Lower leg skin (tissue), 4 donors: ENCODE measurements around the gene AP1M2. TPM values are rescaled to one million over a fixed set of nuclear protein-coding genes. Genes with fewer than 3 reads are reported as not detected.

Experiments
- DNase-seq, 2 donors: peaks; one replicate each; pipeline ENCODE4 v3.0.0-alpha.2; 2019; ENCODE audit warnings: low spot score in 2 of 2
- H3K4me3 ChIP-seq: fragments of 200-600 bp; sonication (generic); 2 replicates; pipeline ENCODE4 v1.5.1; 2017; ENCODE audit warnings: mild to moderate bottlenecking, low read depth; ENCODE audit not compliant: poor library complexity, severe bottlenecking
- POLR2A ChIP-seq, 2 donors: fragments of 450-650 bp; IDR thresholded peaks; one replicate each; pipeline ENCODE4 v1.6.1; 2016 to 2017; ENCODE audit warnings: antibody characterized with exemption in 2 of 2, mild to moderate bottlenecking in 1 of 2, moderate library complexity in 1 of 2
- WGBS, 2 donors: methylation state at CpG; one replicate each; pipeline ENCODE4 v1.1.5; 2018; 5-methylcytosine and 5-hydroxymethylcytosine counted together
- intact Hi-C: fragments of 100-400 bp; cut with DNase I; formaldehyde crosslinking; loops from one replicate; pipeline ENCODE4 v1.15.0; 2023; ENCODE audit warnings: low total_unique reads
- total RNA-seq, 4 donors: library from RNA; depleted of rRNA; stranded (reverse); fragments of >200 nt; gene quantifications; one replicate each; pipeline ENCODE4 v1.1.0, GENCODE V29; 2016
- TF ChIP-seq, protein P1 (sequence below), 3 donors: fragments of 450-650 bp; IDR thresholded peaks; one replicate each; pipeline ENCODE4 v1.5.1; 2016; ENCODE audit warnings: antibody characterized with exemption in 3 of 3, mild to moderate bottlenecking in 3 of 3, moderate library complexity in 2 of 3

Gene AP1M2
- total RNA-seq, 4 donors from 2014 or later: 61.3 to 70.3 (median 63.8) TPM

DNA sequence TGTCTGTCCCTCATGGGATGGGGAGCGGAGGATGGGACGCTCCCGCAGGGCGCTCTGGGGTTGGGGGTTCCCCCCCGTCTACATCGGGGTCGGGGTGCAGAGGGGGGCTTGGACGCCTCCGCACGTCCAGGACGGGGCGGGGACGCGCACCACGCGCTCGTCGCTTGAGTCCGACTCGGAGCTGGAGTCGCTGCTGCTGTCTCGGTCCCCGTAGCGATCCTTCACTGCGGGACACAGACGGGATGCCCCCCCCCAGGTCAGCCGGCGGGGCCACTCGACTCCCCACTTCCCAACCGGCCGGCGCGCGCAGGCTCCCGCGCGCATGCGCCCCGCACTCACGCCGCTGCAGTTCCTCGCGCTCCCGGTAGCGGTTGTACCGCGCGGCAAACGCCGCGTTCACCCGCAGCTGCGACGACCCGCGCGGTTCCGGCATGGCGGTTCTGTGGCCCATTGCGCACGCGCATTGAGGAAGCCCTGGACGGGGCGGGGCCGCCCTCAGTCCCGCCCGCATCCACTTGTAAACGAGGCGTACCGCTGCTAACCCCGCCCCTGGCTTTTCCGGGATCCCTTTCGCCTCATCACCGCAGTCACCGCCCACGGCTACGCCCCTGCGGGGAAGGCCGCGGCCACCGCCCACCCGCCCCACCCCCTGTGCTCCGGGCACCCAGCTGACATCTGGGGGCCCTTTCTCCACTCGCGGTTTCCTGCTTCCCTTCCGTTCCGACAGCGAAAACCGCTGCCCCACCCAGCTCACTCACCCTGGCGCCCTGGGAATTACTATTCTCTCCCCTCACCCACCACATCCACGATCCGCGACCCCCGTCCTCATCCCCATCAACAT is 21.3 kb downstream of the AP1M2 start, which contains the start of gene KRI1:
TSS of gene KRI1 (minus strand) at position 444 of the 841 bp plus-strand sequence. CDS start at position 433, 11 bp downstream.
- peak within 1 kb of the TSS; percentile 74 for H3K4me3 ChIP-seq
- TF ChIP-seq, protein P1, sequence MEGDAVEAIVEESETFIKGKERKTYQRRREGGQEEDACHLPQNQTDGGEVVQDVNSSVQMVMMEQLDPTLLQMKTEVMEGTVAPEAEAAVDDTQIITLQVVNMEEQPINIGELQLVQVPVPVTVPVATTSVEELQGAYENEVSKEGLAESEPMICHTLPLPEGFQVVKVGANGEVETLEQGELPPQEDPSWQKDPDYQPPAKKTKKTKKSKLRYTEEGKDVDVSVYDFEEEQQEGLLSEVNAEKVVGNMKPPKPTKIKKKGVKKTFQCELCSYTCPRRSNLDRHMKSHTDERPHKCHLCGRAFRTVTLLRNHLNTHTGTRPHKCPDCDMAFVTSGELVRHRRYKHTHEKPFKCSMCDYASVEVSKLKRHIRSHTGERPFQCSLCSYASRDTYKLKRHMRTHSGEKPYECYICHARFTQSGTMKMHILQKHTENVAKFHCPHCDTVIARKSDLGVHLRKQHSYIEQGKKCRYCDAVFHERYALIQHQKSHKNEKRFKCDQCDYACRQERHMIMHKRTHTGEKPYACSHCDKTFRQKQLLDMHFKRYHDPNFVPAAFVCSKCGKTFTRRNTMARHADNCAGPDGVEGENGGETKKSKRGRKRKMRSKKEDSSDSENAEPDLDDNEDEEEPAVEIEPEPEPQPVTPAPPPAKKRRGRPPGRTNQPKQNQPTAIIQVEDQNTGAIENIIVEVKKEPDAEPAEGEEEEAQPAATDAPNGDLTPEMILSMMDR (IDR thresholded peaks at IDR 0.05): peak in 1 of 3 donors; percentile 32
- no peak for TF ChIP-seq POLR2A (IDR thresholded peaks at IDR 0.05)
- 0 to 2% methylated on average over 28 to 52 of the region's 94 CpGs for WGBS, 2 donors
- peak; percentile 97 to 100 for DNase-seq
- intact Hi-C loops: no loop called here

DNA sequence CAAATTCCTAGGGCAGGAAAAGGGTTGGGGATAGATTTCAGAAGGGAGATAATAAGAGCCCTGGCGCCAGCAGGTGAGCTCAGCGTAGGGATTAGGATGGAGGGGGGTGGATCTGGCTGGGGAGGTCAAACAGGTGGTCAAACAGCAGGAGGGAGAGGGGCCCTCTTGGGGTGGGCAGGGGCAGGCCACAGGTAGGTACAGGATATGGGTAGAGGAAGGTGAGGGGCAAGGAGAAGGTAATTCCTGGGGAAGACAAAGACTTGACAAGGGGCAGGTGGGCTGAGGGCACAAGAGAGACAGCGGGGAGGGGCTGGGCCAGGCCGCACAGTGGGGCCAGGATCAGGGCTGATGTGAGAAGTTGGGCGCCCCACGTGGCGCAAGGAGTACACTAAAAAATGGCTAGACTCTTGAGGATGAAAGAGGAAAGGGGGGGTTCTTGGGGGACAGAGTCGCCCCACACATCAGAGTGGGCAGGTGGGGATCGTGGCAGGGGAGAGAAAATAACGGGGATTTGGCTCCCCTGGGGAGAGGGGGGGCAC is 22.0 kb downstream of the AP1M2 start:
- H3K4me3 ChIP-seq: peak overlapping the region; percentile 74
- TF ChIP-seq, protein P1 (IDR thresholded peaks at IDR 0.05): no peak
- no peak for TF ChIP-seq POLR2A (IDR thresholded peaks at IDR 0.05)
- intact Hi-C loops: no loop called here
- WGBS, 2 donors: 8 to 9% methylated on average over 10 of the region's 10 CpGs
- DNase-seq: no peak

DNA sequence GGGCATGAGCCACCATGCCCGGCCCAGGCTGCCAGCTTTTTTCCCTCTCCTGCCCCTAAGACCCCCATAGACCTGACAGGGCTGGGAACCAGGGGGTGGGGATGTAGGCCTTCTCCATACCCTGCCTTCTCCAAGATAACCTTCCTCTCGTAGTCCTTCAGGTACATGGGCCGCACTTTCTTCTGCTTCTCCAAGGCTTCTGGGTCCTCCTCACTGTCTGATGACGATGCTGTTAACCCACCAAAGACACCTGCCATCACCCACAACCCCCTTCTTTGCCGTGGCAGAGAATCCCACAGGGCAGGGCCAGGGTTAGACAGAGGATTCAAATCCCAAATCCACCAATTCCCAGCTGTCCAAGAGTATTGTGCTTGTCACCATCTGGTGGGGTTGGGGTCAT is 24.5 kb downstream of the AP1M2 start:
- no peak for DNase-seq
- TF ChIP-seq, protein P1 (IDR thresholded peaks at IDR 0.05): no peak
- no peak for TF ChIP-seq POLR2A (IDR thresholded peaks at IDR 0.05)
- WGBS, 2 donors: 82 to 96% methylated on average over 5 of the region's 5 CpGs
- intact Hi-C loops: no loop called here
- H3K4me3 ChIP-seq: no peak overlapping the region

DNA sequence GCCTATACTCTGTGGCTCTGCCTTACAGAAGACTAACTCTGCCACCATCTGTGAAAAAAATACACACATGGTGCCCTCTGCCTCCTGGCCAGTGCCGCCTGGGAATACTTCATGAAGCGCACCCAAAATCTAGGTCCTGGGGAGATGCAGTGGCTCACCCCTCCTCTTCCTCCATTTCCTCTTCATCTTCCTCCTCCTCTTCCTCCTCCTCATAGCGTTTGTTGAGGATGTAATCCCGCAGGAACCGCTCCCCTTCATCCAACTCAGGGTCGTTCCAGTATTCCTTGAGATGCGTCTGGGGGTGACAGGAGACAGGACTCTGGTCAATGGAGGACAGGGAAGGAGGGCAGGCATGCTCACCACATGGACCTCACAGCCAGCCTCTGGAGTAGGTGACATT is 27.0 kb downstream of the AP1M2 start:
- no peak for DNase-seq
- no peak overlapping the region for H3K4me3 ChIP-seq
- TF ChIP-seq POLR2A (IDR thresholded peaks at IDR 0.05): no peak
- 89 to 90% methylated on average over 7 of the region's 7 CpGs for WGBS, 2 donors
- intact Hi-C loops: no loop called here

DNA sequence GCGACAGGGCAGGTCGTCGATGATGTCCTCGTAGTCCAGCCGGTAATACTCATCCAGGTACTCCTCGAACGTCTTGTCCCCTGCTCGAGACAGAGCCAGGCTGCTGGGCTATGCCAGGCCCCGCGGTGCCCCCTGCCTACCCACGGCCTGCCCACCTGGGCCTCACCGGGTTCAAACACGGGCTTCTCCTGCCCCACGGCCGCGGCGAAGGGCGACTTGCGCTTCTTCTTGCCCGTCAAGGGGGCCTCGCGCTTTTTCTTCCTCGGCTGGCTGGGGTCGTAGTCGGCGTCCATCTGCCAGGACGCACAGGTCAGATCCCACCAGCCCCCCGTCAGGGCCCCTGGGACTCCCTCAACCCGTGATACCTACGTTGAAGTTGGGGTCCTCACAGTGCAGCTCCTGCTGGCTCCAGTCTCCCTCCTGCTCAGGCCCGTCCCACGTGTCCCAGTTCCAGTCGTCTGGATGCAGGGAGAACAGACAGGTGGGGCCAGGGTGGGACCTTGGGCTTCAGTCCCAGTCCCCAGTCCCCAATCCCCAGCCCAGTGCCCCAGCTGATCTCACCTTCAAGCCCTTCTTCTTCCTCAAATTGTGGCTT is 29.4 kb downstream of the AP1M2 start:
- 92 to 93% methylated on average over 32 to 33 of the region's 33 CpGs for WGBS, 2 donors
- intact Hi-C loops: loop anchor here (10.0 kb wide), 1 partner anchor 53 kb away; the partner anchor contains the start of gene KEAP1
- DNase-seq: no peak

DNA sequence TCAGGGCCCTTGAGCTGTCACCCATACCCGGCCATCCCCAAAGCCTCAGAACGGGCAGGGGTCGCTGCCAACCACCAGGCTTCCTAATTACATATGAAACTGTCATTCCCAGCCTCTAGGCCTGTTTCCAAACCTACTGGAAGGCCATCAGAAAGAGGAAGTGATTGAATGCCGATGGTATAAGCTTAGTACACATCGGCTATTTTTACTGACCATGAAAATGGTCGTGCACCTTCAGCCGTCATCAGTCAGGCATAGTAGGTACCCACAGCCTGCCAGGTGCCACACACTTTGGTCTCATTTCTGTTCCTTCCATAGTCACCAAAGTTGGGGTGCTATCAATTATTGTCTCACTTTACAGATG is 31.5 kb downstream of the AP1M2 start:
- DNase-seq: no peak
- intact Hi-C loops: loop anchor here (10.0 kb wide), 1 partner anchor 51 kb away; the partner anchor contains the start of gene KEAP1
- WGBS, 2 donors: 36 to 58% methylated on average over 7 of the region's 7 CpGs
- TF ChIP-seq, protein P1 (IDR thresholded peaks at IDR 0.05): no peak
- no peak for TF ChIP-seq POLR2A (IDR thresholded peaks at IDR 0.05)
- H3K4me3 ChIP-seq: no peak overlapping the region

More for the DNA sequence above, 29.4 kb downstream of the AP1M2 start:
- H3K4me3 ChIP-seq: no peak overlapping the region
- no peak for TF ChIP-seq POLR2A (IDR thresholded peaks at IDR 0.05)
